K562 (cell line): ENCODE measurements around the gene MSI1. TPM values are rescaled to one million over a fixed set of nuclear protein-coding genes. Genes with fewer than 3 reads are reported as not detected.
A peak's percentile ranks its signal among the peaks of the same experiment; 100 is the strongest.

Experiments
- ADNP ChIP-seq: fragments of 200-800 bp; sonication (Bioruptor generic); IDR thresholded peaks from 2 replicates; pipeline ENCODE4 v1.6.1; 2016; ENCODE audit warnings: missing genetic modification characterization, missing compliant biosample characterization
- ELF4 ChIP-seq: fragments of 450-650 bp; formaldehyde crosslinking; IDR thresholded peaks from 2 replicates; pipeline ENCODE4 v1.4.0; 2022; ENCODE audit warnings: missing genetic modification characterization
- ESRRA ChIP-seq: fragments of 450-650 bp; IDR thresholded peaks from 2 replicates; pipeline ENCODE4 v1.6.1; 2014; ENCODE audit warnings: low read depth, mild to moderate bottlenecking, moderate library complexity, borderline replicate concordance
- FIP1L1 ChIP-seq: fragments of 200-400 bp; formaldehyde crosslinking; IDR thresholded peaks from 2 replicates; pipeline ENCODE4 v1.6.1; 2018; ENCODE audit warnings: mild to moderate bottlenecking, low read depth, low read length; ENCODE audit not compliant: poor library complexity, severe bottlenecking
- GTF2E2 ChIP-seq: fragments of 200-800 bp; sonication (Bioruptor generic); IDR thresholded peaks from 2 replicates; pipeline ENCODE4 v1.6.1; 2016; ENCODE audit warnings: missing genetic modification characterization, missing compliant biosample characterization
- HDAC1 ChIP-seq, 2 experiments: fragments of 450-650 bp; IDR thresholded peaks; 2 replicates each; pipeline ENCODE4 v1.6.1; 2016 to 2017; ENCODE audit warnings: inconsistent platforms in 1 of 2, mild to moderate bottlenecking in 1 of 2, moderate library complexity in 1 of 2
- HLTF ChIP-seq: fragments of 450-650 bp; IDR thresholded peaks from 2 replicates; pipeline ENCODE4 v1.6.1; 2016
- MCM5 ChIP-seq: fragments of 450-650 bp; IDR thresholded peaks from 2 replicates; pipeline ENCODE4 v1.6.1; 2016; ENCODE audit warnings: low read depth
- MIER1 ChIP-seq: fragments of 450-650 bp; IDR thresholded peaks from 2 replicates; pipeline ENCODE4 v1.6.1; 2016; ENCODE audit warnings: antibody characterized with exemption, mild to moderate bottlenecking, low read depth
- NCOA4 ChIP-seq: fragments of 450-650 bp; IDR thresholded peaks from 2 replicates; pipeline ENCODE4 v1.6.1; 2018; ENCODE audit warnings: mild to moderate bottlenecking; ENCODE audit not compliant: partially characterized antibody
- PHF8 ChIP-seq: fragments of 200-600 bp; sonication (generic); IDR thresholded peaks from 2 replicates; pipeline ENCODE4 v1.6.1; 2012; ENCODE audit warnings: mixed run types, mild to moderate bottlenecking, inconsistent platforms, low read length, moderate library complexity, borderline replicate concordance
- PML ChIP-seq: IDR thresholded peaks from 2 replicates; pipeline ENCODE4 v1.6.1; 2012; ENCODE audit warnings: low read length, inconsistent platforms
- POLR2A ChIP-seq: fragments of 450-650 bp; conservative IDR thresholded peaks from 2 replicates; pipeline ENCODE4 v1.6.1; 2016
- SAFB ChIP-seq: fragments of 200-400 bp; formaldehyde crosslinking; IDR thresholded peaks from 2 replicates; pipeline ENCODE4 v1.6.1; 2017; ENCODE audit warnings: low read depth, low read length, borderline replicate concordance
- STAT6 ChIP-seq: sonication (generic); formaldehyde crosslinking; IDR thresholded peaks from 2 replicates; pipeline ENCODE4 v1.8.1; 2023; ENCODE audit warnings: mild to moderate bottlenecking, missing genetic modification reagents
- U2AF1 ChIP-seq: fragments of 200-400 bp; formaldehyde crosslinking; optimal IDR thresholded peaks from 2 replicates; pipeline ENCODE3; 2017; ENCODE audit warnings: mild to moderate bottlenecking, low read depth, low read length, moderate library complexity
- ZBTB17 ChIP-seq: fragments of 450-650 bp; formaldehyde crosslinking; IDR thresholded peaks from 2 replicates; pipeline ENCODE4 v1.4.0; 2020; ENCODE audit warnings: mild to moderate bottlenecking
- ZBTB43 ChIP-seq: sonication (generic); formaldehyde crosslinking; IDR thresholded peaks from 2 replicates; pipeline ENCODE4 v1.8.0; 2023; ENCODE audit warnings: mild to moderate bottlenecking, missing genetic modification reagents
- ZNF253 ChIP-seq: fragments of 250-450 bp; sonication (Bioruptor Pico); conservative IDR thresholded peaks from 2 replicates; pipeline ENCODE4 v1.6.1; 2021; ENCODE audit warnings: mild to moderate bottlenecking
- ZNF561 ChIP-seq: fragments of 450-650 bp; formaldehyde crosslinking; conservative IDR thresholded peaks from 2 replicates; pipeline ENCODE4 v1.4.0; 2020; ENCODE audit warnings: mild to moderate bottlenecking, moderate library complexity
- polyA plus RNA-seq, 8 experiments: library from polyadenylated mRNA; depleted of rRNA in 4 of 8; stranded (reverse) in 5 of 8; unstranded in 3 of 8; fragments of >200 nt; fragmentation: Nextera tagmentation in 2 of 8; fragmentation: Illumina TruSeq in 1 of 8; extraction: Ambion mirVana in 2 of 8; extraction: Trizol in 1 of 8; gene quantifications; 2 replicates each; pipeline versions ENCODE4 v1.2.1 to v1.2.3, GENCODE V29; 2011 to 2014; ENCODE audit warnings: inconsistent platforms in 1 of 8, missing spikeins in 1 of 8
- total RNA-seq, 7 experiments: library from RNA; depleted of rRNA in 6 of 7; stranded (reverse); fragments of >200 nt in 6 of 7; fragmentation: Illumina TruSeq in 2 of 7; extraction: Trizol in 2 of 7; gene quantifications; 2 replicates each; pipeline versions ENCODE4 v1.2.1 to v1.2.3, GENCODE V29; 2011 to 2021; ENCODE audit warnings: low replicate concordance in 1 of 7
- TF ChIP-seq, protein P1 (sequence below): fragments of 250-450 bp; sonication (Bioruptor Pico); IDR thresholded peaks from 2 replicates; pipeline ENCODE4 v1.4.0; 2020
- TF ChIP-seq, protein P2 (sequence below): fragments of 450-650 bp; formaldehyde crosslinking; IDR thresholded peaks from 2 replicates; pipeline ENCODE4 v1.4.0; 2020; ENCODE audit warnings: mild to moderate bottlenecking, mixed read lengths

MSI1 gene
- total and polyA plus RNA-seq, 9 of the 15 experiments (the other 6 are each of a cell fraction or from before 2014, with no cell fraction given), result 0.16 TPM; not detected in 8

GRCh38 chr12:120292661-120293531 lies 76.1 kb downstream of the MSI1 start, which contains the start of gene RNU4-1 (continued):
- TF ChIP-seq PML, result peak; percentile 100
- TF ChIP-seq, protein P1, sequence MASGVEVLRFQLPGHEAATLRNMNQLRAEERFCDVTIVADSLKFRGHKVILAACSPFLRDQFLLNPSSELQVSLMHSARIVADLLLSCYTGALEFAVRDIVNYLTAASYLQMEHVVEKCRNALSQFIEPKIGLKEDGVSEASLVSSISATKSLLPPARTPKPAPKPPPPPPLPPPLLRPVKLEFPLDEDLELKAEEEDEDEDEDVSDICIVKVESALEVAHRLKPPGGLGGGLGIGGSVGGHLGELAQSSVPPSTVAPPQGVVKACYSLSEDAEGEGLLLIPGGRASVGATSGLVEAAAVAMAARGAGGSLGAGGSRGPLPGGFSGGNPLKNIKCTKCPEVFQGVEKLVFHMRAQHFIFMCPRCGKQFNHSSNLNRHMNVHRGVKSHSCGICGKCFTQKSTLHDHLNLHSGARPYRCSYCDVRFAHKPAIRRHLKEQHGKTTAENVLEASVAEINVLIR (CRISPR knock-in tag), result no peak
- TF ChIP-seq NCOA4, result peak; percentile 70
- TF ChIP-seq ADNP (tag), result no peak; the same call in 1 of the 2 replicates
- TF ChIP-seq GTF2E2, result peak; percentile 100
- peak; percentile 56 for TF ChIP-seq U2AF1
- TF ChIP-seq, protein P2, sequence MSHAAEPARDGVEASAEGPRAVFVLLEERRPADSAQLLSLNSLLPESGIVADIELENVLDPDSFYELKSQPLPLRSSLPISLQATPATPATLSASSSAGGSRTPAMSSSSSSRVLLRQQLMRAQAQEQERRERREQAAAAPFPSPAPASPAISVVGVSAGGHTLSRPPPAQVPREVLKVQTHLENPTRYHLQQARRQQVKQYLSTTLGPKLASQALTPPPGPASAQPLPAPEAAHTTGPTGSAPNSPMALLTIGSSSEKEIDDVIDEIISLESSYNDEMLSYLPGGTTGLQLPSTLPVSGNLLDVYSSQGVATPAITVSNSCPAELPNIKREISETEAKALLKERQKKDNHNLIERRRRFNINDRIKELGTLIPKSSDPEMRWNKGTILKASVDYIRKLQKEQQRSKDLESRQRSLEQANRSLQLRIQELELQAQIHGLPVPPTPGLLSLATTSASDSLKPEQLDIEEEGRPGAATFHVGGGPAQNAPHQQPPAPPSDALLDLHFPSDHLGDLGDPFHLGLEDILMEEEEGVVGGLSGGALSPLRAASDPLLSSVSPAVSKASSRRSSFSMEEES, result no peak
- peak in 1 of 2 experiments; percentile 55; a peak in 3 of 4 replicates for TF ChIP-seq HDAC1 (IDR thresholded peaks at IDR 0.05)
- no peak for TF ChIP-seq SAFB
- TF ChIP-seq POLR2A, result peak; percentile 100
- TF ChIP-seq ZNF561 (CRISPR knock-in tag), result no peak
- peak; percentile 48; the same call in 1 of the 2 replicates for TF ChIP-seq PHF8
- TF ChIP-seq ZBTB43 (CRISPR knock-in tag), result peak; percentile 27; the same call in 1 of the 2 replicates
- TF ChIP-seq HLTF, result no peak
- no peak for TF ChIP-seq MIER1
- no peak for TF ChIP-seq ESRRA
- TF ChIP-seq STAT6 (CRISPR knock-in tag), result no peak; the same call in 1 of the 2 replicates
- TF ChIP-seq ZNF253, result no peak
- TF ChIP-seq ELF4, result no peak
- TF ChIP-seq ZBTB17, result 0 out of 2 replicates have a peak, but pooled peaks have one; percentile 30
- TF ChIP-seq FIP1L1, result no peak
- no peak for TF ChIP-seq MCM5
